ENCODE data around the gene TRAF3IP3. TPM values are rescaled to one million over a fixed set of nuclear protein-coding genes. Genes with fewer than 3 reads are reported as not detected.

The TRAF3IP3 gene
- total RNA-seq, 1 donor from 2014 or later: 0.85 TPM

- Mint-ChIP-seq H3K4me1 (peaks cover 15% of the 10 kb centered on the region), H3K9me3 (no peaks in the 10 kb centered on the region), H3K27ac (no peak overlapping the region), H3K36me3 (no peaks in the 10 kb centered on the region), H3K27me3 (ENCODE audit: low read depth) (no peaks in the 10 kb centered on the region), H3K4me3 (no peak overlapping the region)
- no peak for TF ChIP-seq CTCF (IDR thresholded peaks at IDR 0.05; ENCODE audit: unreplicated experiment)
- DNase-seq (ENCODE audit: low spot score in 2 of 2, unreplicated experiment in 2 of 2): no peak
Measured at GRCh38 chr1:209749205-209749604, 6.6 kb upstream of the TRAF3IP3 start.

GRCh38 chr1:209749670-209750323 is 6.1 kb upstream of the TRAF3IP3 start:
- H3K4me1 Mint-ChIP-seq: peaks cover 15% of the 10 kb centered on the region
- no peak for DNase-seq (ENCODE audit: low spot score in 2 of 2, unreplicated experiment in 2 of 2)
- TF ChIP-seq CTCF (IDR thresholded peaks at IDR 0.05; ENCODE audit: unreplicated experiment): no peak
- no peak overlapping the region for H3K4me3 Mint-ChIP-seq
- no peaks in the 10 kb centered on the region for H3K36me3 Mint-ChIP-seq
- no peaks in the 10 kb centered on the region for H3K27me3 Mint-ChIP-seq (ENCODE audit: low read depth)
- H3K9me3 Mint-ChIP-seq: no peaks in the 10 kb centered on the region
- H3K27ac Mint-ChIP-seq: no peak overlapping the region

DNA sequence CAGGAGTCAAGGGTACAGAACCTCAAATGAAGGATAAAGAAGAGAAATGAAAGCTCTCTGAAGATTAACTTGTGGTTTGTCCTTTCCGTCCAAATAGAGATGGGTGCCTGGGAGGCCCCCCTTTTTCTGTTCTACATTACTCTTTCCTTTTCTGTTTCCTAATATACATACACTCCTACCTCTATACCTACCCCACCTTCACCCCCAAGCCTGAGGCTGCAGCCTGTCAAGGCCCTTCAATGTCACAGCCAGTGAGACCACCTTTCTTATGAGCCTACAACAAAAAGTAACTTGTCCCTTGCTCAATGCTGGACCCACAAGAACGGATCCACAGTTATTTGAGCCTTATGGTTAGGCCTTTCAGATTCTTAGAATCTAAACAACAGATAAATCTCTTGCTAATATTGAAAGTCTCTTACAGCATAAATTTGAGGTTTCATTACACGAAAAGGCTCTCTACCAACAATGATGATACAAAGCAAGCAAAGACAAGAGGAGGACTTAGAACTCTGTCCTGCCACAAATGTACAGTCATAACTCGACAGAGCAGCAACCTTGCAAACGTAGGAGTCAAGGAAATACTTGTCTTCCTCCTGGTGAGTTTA is 4.1 kb upstream of the TRAF3IP3 start:
- no peaks in the 10 kb centered on the region for H3K9me3 Mint-ChIP-seq
- H3K27ac Mint-ChIP-seq: no peak overlapping the region
- peaks cover 7% of the 10 kb centered on the region for H3K4me1 Mint-ChIP-seq
- DNase-seq (ENCODE audit: low spot score in 2 of 2, unreplicated experiment in 2 of 2): no peak
- TF ChIP-seq CTCF (IDR thresholded peaks at IDR 0.05; ENCODE audit: unreplicated experiment): no peak
- H3K36me3 Mint-ChIP-seq: no peaks in the 10 kb centered on the region
- H3K4me3 Mint-ChIP-seq: no peak overlapping the region
- H3K27me3 Mint-ChIP-seq (ENCODE audit: low read depth): peaks cover 4% of the 10 kb centered on the region

GRCh38 chr1:209752890-209753289 is 3.0 kb upstream of the TRAF3IP3 start:
- peaks cover 4% of the 10 kb centered on the region for H3K27me3 Mint-ChIP-seq (ENCODE audit: low read depth)
- no peak overlapping the region for H3K4me3 Mint-ChIP-seq
- peaks cover 5% of the 10 kb centered on the region for H3K4me1 Mint-ChIP-seq
- no peaks in the 10 kb centered on the region for H3K36me3 Mint-ChIP-seq
- H3K9me3 Mint-ChIP-seq: no peaks in the 10 kb centered on the region
- no peak for DNase-seq (ENCODE audit: low spot score in 2 of 2, unreplicated experiment in 2 of 2)
- no peak overlapping the region for H3K27ac Mint-ChIP-seq
- no peak for TF ChIP-seq CTCF (IDR thresholded peaks at IDR 0.05; ENCODE audit: unreplicated experiment)

GRCh38 chr1:209755256-209755655 is 597 bp upstream of the TRAF3IP3 start:
- no peak for TF ChIP-seq CTCF (IDR thresholded peaks at IDR 0.05; ENCODE audit: unreplicated experiment)
- DNase-seq (ENCODE audit: low spot score in 2 of 2, unreplicated experiment in 2 of 2): no peak
- H3K27me3 Mint-ChIP-seq (ENCODE audit: low read depth): peaks cover 15% of the 10 kb centered on the region
- no peak overlapping the region for H3K4me3 Mint-ChIP-seq
- no peak overlapping the region for H3K27ac Mint-ChIP-seq
- H3K9me3 Mint-ChIP-seq: no peaks in the 10 kb centered on the region
- H3K4me1 Mint-ChIP-seq: peaks cover 2% of the 10 kb centered on the region
- no peaks in the 10 kb centered on the region for H3K36me3 Mint-ChIP-seq

Measured in mesothelial cell of epicardium (in vitro differentiated cells).